NCI-H748 (cell line): ENCODE measurements around the gene NUP43.
A peak's percentile ranks its signal among the peaks of the same experiment; 100 is the strongest.
"Not testable (repeated sequence)": the region's sequence is repeated elsewhere in the genome, so short reads cannot be mapped to it uniquely, and the experiment has no call there.

Experiments
- DNase-seq: peaks from one replicate; lab custom pipeline; 2025; ENCODE audit not compliant: unreplicated experiment; lab: John Stamatoyannopoulos, UW

The NUP43 gene

GRCh38 chr6:149749082-149749593 is 2.8 kb upstream of the NUP43 start:
- DNase-seq, result not testable (repeated sequence)

- not testable (repeated sequence) for DNase-seq
Measured at GRCh38 chr6:149745252-149745651, 1.1 kb downstream of the NUP43 start.

DNA sequence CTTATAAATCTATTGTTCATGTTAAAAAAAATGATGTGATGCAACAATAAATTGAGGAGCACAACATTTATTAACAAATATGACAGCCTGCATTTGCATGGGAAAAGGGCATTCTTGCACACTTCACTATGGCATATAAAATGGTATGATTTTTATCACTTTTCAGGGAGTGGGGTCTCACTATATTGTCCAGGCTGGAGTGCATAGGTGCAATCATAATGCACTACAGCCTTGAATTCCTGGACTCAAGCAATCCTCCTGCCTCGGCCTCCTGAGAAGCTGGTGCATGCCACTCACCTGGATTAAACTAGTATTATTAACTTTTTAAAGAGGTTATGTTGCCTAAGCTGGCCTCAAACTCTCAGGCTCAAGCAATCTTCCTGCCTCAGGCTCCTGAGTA is 11.4 kb downstream of the NUP43 start:
- DNase-seq, result no peak

DNA sequence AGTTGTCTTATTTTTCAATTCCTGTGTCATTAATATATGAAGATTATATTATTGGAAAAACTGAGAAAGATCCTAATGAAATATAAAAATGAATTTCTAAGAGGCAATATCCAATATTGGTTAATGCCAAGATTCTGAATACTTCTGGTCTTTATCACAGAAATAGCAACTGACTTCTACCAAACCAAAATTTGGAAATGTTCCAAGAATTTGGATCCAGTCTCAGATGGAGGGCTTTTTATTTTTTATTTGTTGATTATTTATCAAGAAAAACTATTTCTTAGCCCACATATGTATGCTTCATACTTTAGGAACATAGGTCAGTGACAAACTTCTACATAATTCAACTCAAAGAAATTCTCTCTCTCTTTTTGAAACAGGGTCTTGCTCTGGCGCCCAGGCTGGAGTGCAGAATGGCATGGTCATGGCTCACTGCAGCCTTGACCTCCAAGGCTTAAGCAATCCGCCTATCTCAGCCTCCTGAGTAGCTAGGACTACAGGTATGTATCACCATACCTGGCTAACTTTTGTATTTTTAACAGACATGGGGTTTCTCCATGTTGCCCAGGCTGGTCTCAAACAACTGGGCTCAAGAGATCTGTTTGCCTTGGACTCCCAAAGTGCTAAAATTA is 13.1 kb downstream of the NUP43 start:
- no peak for DNase-seq

DNA sequence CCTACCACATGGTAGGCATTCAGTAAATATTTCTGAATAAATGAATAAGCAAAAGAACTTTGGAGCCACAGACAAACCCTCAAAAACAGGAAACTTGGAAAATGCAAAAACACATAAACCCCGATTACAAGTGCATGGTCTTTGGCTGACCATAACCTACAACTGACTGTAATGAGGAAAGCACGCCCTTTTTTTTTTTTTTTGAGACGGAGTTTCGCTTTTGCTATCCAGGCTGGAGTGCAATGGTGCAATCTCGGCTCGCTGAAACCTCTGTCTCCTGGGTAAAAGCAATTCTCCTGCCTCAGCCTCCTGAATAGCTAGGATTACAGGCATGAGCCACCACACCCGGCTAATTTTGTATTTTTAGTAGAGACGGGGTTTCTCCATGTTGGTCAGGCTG is 16.5 kb downstream of the NUP43 start:
- DNase-seq, result no peak

GRCh38 chr6:149728499-149729234 is 17.7 kb downstream of the NUP43 start:
- no peak for DNase-seq

- no peak for DNase-seq
Measured at GRCh38 chr6:149727793-149728498, 18.4 kb downstream of the NUP43 start.

GRCh38 chr6:149725785-149726184 is 20.5 kb downstream of the NUP43 start:
- no peak for DNase-seq

GRCh38 chr6:149723771-149724417 is 22.4 kb downstream of the NUP43 start:
- DNase-seq, result peak; percentile 66

DNA sequence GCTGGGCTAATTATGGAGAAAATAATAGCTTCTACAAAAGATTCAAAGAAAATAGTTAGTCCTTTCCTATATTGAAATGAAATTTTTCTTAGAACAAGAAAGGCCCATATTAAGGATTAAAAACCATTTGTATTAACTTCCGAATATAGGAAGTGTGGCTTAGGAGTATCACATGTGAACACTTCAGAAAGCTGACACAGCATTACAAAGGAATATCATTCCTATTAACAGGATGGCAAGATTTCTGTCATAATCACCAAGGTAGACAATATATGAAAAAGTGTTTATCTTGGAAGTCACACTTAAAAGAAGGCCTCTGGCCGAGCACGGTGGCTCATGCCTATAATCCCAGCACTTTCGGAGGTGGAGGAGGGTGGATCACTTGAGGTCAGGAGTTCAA is 23.1 kb downstream of the NUP43 start:
- DNase-seq, result no peak

GRCh38 chr6:149719531-149719930 is 26.8 kb downstream of the NUP43 start:
- DNase-seq, result no peak

- DNase-seq, result peak; percentile 90
Measured at GRCh38 chr6:149717588-149718458, 28.5 kb downstream of the NUP43 start, which contains the start of gene LATS1. LATS1 (minus strand) TSS chr6:149718101; CDS start chr6:149702126, 15,975 bp downstream.

GRCh38 chr6:149717255-149717587 is 29.1 kb downstream of the NUP43 start:
- no peak for DNase-seq

- no peak for DNase-seq
Measured at GRCh38 chr6:149716181-149716963, 30.0 kb downstream of the NUP43 start.

GRCh38 chr6:149714442-149714841 is 31.9 kb downstream of the NUP43 start:
- no peak for DNase-seq

- DNase-seq, result no peak
Measured at GRCh38 chr6:149711711-149712110, 34.6 kb downstream of the NUP43 start.

- DNase-seq, result no peak
Measured at GRCh38 chr6:149701714-149702113, 44.6 kb downstream of the NUP43 start.

DNA sequence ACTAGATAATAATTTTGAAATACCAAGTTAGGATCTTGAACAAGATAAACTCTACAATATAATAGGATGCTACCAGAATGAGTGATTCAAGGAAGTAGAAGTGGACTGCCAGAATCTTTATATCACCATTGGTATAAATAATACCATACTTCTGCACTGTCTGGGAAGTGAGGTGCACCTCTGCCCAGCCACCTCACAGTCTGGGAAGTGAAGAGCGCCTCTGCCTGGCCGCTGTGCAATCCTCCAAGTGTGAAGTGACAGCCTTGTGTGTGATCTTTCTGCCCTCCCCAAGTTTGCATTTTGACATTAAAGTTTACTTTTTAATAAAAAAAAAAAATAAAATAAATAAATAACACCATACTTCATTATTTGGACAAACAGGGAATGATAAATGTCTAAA is 47.2 kb downstream of the NUP43 start:
- DNase-seq, result no peak

GRCh38 chr6:149698175-149698574 is 48.2 kb downstream of the NUP43 start:
- DNase-seq, result no peak

DNA sequence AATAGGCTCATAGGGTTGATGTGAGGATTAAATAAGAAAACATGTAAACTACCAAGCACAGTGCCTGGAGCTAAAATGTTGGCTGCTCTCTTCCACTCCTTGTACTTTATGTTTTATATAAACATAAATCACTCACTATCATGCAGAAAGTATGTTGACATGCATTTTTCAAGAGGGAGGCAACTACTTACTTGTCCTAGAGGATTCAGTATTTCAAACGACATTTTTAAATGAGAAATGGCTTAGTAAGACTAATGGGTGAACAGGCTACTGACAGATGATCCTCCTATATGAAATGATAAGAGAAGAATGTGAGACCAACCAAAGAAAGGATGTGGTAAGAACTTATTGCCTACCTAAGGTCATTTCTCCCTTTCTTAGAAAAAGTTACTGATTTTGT is 49.4 kb downstream of the NUP43 start:
- no peak for DNase-seq
